ENCODE measurements around the gene POLR2B.
"Not testable (repeated sequence)": the region's sequence is repeated elsewhere in the genome, so short reads cannot be mapped to it uniquely, and the experiment has no call there.

POLR2B gene

GRCh38 chr4:56990109-56990905, 11.6 kb downstream of the POLR2B start:
- DNase-seq, result no peak

- no peak for DNase-seq
Measured at GRCh38 chr4:56995525-56995924, 16.8 kb downstream of the POLR2B start.

- DNase-seq, result no peak
Measured at GRCh38 chr4:56999751-57000150, 21.1 kb downstream of the POLR2B start.

- no peak for DNase-seq
Measured at GRCh38 chr4:57013543-57014120, 34.9 kb downstream of the POLR2B start.

- DNase-seq, result no peak
Measured at GRCh38 chr4:57018980-57019379, 40.3 kb downstream of the POLR2B start.

- DNase-seq, result no peak
Measured at GRCh38 chr4:57020467-57021101, 41.9 kb downstream of the POLR2B start.

GRCh38 chr4:57023104-57023503, 44.4 kb downstream of the POLR2B start:
- DNase-seq, result no peak

GRCh38 chr4:57034520-57034919, 55.8 kb downstream of the POLR2B start:
- DNase-seq, result no peak

GRCh38 chr4:57037982-57038604, 59.4 kb downstream of the POLR2B start:
- no peak for DNase-seq

GRCh38 chr4:57039345-57039744, 60.6 kb downstream of the POLR2B start:
- DNase-seq, result no peak

GRCh38 chr4:57040510-57040909, 61.8 kb downstream of the POLR2B start:
- no peak for DNase-seq

GRCh38 chr4:57041020-57041419, 62.3 kb downstream of the POLR2B start:
- DNase-seq, result no peak

GRCh38 chr4:57042711-57043169, 64.0 kb downstream of the POLR2B start:
- DNase-seq, result no peak

GRCh38 chr4:57043347-57044251, 64.9 kb downstream of the POLR2B start:
- no peak for DNase-seq

GRCh38 chr4:57044279-57044678, 65.6 kb downstream of the POLR2B start:
- DNase-seq, result no peak

- no peak for DNase-seq
Measured at GRCh38 chr4:57044996-57045395, 66.3 kb downstream of the POLR2B start.

- not testable (repeated sequence) for DNase-seq
Measured at GRCh38 chr4:57047046-57047445, 68.3 kb downstream of the POLR2B start.

- no peak for DNase-seq
Measured at GRCh38 chr4:57048590-57049304, 70.1 kb downstream of the POLR2B start.

GRCh38 chr4:57051095-57051494, 72.4 kb downstream of the POLR2B start:
- DNase-seq, result no peak

GRCh38 chr4:57051524-57051923, 72.8 kb downstream of the POLR2B start:
- DNase-seq, result no peak

- DNase-seq, result no peak
Measured at GRCh38 chr4:57053508-57053907, 74.8 kb downstream of the POLR2B start.

GRCh38 chr4:57055886-57056285, 77.2 kb downstream of the POLR2B start:
- DNase-seq, result no peak

Data from CD4-positive, alpha-beta T cell treated with Interleukin-17A for 4 hours (primary cell).